HG03039 (cell line): ENCODE measurements around the gene CACNA1B.
"Not testable (repeated sequence)": the region's sequence is repeated elsewhere in the genome, so short reads cannot be mapped to it uniquely, and the experiment has no call there.

Experiments
- ATAC-seq: cut with Tn5 transposase; IDR thresholded peaks from one replicate; pipeline ENCODE4 v1.9.1; 2021; ENCODE audit warnings: mild to moderate bottlenecking, moderate library complexity; ENCODE audit not compliant: unreplicated experiment

CACNA1B gene

DNA sequence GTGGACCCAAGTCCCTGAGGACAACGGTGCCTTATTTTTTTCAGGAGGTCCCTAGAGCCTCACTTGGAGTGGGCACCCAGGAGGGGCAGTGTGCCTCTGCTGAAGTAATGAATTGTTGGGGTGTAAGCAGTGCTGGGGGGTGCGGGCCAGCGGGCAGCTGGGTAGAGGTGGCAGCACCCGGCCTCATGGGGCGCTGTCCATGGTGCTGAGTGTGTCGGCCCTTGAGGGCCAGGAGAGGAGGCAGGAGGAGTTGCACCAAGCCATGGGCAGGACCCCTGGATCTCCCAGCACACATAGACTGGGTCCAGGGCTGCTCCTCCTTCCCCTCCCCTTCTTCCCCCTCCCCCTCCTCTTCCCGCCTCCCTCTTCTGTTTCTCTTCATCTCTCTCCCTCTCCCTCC, 7.0 kb downstream of the CACNA1B start:
- ATAC-seq, result not testable (repeated sequence)

GRCh38 chr9:137885121-137885520, 7.5 kb downstream of the CACNA1B start:
- ATAC-seq, result not testable (repeated sequence)

- not testable (repeated sequence) for ATAC-seq
Measured at GRCh38 chr9:137888621-137889020, 11.0 kb downstream of the CACNA1B start.

DNA sequence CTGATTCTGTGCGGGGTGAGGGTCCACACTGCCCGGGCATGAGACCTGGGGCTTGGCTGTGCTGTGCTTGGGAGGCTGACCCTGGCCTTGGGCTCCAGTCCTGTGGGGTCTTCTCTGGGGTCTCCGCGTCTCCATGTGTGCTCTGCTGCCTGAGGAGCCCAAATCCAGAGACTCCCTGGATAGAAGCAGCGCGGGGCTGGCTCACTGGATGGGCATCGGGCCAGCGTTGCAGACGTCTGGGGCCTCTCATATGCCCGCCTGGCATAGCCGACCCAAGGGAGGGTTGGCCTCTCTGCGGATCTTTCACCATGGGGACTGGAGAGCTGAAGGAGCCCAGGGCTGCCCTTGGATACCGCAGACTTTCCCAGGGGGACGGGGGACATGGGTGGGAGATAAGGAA, 12.4 kb downstream of the CACNA1B start:
- not testable (repeated sequence) for ATAC-seq

DNA sequence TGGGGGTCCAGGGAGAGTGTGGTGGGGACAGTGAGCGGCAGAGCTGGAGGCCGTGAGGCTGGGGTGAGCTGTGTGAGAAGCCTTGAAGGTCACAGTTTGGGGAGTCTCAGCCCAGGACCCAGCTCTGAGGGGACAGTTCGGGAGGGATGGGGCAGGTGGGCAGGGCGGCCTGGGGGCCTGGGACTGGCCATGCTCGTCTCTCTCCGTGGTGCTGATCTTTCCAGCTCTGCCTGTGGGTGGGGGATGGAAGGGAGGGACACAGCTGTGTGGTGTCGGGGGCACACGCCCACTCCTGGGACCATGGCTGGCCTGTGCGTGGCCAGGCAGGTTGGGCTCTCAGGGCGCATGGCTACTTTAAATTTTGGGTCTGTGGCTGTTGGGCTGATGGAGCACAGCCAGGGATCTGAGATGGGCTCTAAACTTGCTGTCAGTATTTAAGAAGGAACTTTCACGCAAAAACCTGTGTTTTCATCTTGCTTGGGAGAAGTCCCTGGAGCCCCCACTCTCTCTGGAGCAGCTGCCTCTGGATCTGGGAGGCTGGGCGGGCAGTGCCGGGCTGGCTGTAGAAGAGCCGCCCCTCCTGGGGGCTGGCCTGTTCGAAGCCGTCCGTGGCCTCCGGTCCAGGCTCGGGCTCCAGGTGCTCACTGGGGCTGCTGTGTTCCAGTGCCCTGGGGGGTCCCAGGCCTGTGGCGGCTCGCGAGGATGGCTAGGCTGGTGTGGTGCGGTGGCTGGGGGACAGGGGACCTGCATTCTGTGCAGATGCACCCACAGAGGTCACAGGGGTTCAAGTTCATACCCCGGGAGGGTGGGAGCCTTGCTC, 13.4 kb downstream of the CACNA1B start:
- ATAC-seq, result not testable (repeated sequence)

DNA sequence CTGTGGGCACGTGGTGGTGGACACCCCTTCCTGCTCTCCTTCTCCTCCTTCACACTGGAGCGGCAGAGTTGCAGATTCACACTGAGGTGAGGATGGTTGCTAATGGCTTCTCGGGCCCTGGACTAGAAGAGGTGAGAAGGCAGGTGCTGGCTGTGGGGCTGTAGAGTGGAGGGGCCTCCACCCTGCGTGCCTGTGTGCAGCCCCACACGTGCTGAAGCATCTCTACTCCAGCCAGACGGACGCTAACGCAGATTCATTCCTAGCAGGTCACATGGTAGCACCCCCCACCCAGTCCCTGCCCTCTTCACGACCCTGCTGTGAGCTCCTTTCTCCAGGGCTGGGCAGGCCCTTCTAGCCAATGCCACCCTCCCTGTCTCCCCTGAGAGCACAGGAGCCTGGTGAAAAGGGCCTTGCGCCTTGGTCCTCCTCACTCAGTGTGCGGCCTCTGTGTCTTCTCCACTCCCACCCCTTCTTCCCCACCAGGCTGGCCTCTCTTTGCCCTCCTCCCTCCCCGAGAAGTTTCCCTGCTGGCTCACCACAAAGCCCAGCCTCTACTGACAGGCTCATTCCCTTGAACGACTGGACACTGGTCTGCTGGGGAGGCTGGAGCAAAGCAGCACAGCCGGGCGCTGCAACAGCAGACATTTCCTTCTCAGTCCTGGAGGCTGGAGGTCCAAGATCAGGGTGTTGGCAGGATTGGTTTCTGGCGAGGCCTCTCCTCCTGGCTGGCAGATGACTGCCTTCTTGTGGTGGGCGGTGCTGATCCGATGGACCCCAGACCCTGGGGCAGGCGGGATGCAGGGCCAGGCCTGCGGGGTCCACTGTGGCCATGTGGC, 14.2 kb downstream of the CACNA1B start:
- no peak for ATAC-seq

DNA sequence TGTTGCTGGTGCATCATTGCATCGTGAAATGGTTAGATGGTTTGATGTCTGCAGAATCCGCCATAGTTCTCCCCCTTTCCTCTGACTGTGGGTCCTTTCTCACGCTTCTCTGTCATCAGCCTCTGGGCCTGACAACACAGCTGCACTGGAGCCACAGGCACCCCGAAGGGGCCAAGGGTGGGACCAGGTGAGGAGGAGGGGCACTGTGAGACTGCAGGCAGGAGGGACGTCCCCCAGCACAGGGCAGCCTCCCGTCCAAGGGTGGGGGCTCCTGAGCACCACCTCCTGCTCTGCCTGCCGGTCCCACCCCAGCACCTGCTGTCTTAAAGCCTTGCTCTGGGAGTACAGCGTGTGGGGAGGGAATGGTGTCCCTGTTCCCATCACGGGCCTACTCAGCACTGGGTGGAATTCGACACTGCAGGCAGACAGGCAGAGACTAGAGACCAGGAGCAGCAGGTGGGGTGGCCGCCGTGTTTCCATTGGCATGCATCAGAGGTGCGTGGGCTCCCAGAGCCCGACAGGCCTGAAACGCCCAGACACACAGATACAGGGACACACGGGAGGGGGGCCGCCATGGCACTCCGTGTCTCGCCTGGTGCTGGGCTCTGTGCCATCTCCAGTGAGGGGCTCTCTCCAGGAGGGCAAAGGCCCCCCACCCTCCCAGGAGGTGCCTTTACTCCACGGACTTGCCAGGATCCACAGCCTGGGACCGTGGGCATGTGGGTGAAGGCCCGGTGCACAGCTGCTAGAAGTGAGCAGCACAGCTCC, 15.0 kb downstream of the CACNA1B start:
- no peak for ATAC-seq

- ATAC-seq, result no peak
Measured at GRCh38 chr9:137893670-137894069, 16.1 kb downstream of the CACNA1B start.

- no peak for ATAC-seq
Measured at GRCh38 chr9:137899551-137900360, 22.2 kb downstream of the CACNA1B start.

GRCh38 chr9:137900584-137901310, 23.2 kb downstream of the CACNA1B start:
- ATAC-seq, result no peak

DNA sequence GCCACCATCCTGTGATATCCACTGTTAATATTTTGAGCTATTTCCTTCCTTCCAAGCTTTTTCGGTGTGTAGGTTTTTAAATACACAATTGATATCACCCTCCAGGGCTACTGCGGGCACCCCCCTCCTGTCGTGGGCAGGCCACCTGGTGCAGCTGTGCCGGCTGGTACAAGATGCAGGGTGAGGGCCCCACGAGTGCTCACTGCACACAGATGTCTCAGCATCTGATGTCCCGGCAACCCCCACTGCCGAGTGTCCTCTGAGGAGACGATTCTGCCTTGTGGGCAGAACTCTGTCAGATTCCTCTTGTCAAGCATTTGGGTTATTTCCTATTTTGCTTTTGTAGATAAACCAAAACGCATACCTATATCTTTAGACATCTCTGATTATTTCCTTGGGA, 25.1 kb downstream of the CACNA1B start:
- ATAC-seq, result no peak

- ATAC-seq, result no peak
Measured at GRCh38 chr9:137905740-137906139, 28.2 kb downstream of the CACNA1B start.

GRCh38 chr9:137907776-137908175, 30.2 kb downstream of the CACNA1B start:
- no peak for ATAC-seq

GRCh38 chr9:137912671-137913070, 35.1 kb downstream of the CACNA1B start:
- no peak for ATAC-seq

GRCh38 chr9:137913132-137913531, 35.5 kb downstream of the CACNA1B start:
- ATAC-seq, result no peak

GRCh38 chr9:137913771-137914767, 36.5 kb downstream of the CACNA1B start:
- no peak for ATAC-seq

- ATAC-seq, result no peak
Measured at GRCh38 chr9:137916540-137916939, 39.0 kb downstream of the CACNA1B start.

DNA sequence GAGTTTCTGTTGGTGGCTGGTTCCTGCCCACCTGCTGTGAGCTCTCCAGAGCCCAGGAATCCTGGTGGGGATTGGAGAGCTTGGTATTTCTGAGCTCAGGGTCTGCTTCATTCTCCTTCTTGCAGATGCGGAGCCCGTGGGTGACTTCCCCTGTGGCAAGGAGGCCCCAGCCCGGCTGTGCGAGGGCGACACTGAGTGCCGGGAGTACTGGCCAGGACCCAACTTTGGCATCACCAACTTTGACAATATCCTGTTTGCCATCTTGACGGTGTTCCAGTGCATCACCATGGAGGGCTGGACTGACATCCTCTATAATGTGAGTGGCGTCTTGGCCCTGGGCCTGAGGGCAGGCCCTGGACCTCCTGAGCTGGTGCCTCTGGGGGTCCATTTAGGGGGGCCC, 39.5 kb downstream of the CACNA1B start:
- no peak for ATAC-seq

DNA sequence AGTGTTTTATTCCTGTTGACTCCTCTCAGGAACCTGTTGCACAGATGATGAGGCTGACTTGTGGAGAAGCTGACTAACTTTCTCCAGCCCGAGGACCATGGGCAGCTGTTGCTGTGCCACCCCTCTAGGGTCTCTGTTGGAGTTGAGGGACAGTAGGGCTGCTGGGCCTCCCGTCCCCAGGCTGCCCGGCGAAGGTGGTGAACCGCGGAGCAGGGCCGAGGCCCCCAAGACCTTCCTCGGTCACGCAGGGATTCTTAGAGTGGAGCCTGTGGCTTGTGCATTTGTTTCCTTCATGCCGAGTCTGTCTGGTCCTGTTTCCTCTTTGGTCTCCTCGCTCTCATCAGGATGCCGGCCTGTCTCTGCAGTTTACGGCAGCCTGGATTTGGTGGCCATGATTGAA, 40.2 kb downstream of the CACNA1B start:
- no peak for ATAC-seq
